GM19455 (cell line): Measurements from ENCODE around the gene CYP19A1.

ENCODE experiments used
- ATAC-seq: cut with Tn5 transposase; IDR thresholded peaks from one replicate; pipeline ENCODE4 v1.9.1; 2021; ENCODE audit not compliant: unreplicated experiment

The CYP19A1 gene

GRCh38 chr15:51328926-51329325, 9.5 kb downstream of the CYP19A1 start:
- ATAC-seq = no peak

DNA sequence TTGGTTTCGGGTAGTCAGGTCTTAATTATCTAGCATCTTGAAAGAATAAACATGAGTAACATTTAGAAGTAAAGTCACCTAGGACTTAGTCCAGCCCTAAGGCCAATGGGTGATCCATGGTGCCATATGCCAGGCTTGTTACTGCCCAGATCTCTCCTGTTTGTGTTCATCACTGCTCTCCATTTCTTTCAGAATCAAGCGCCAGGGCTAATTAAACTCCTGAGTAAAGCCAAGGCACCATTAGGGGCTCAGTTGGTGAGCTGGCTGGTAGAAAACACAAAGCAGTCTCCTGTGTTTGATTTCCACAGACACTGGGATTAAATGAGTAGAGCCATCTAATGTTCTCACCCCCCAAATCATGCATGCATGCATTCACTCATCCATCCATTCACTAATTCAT, 11.3 kb downstream of the CYP19A1 start:
- ATAC-seq = no peak

- ATAC-seq = no peak
Observed at GRCh38 chr15:51325167-51325566, 13.2 kb downstream of the CYP19A1 start.

GRCh38 chr15:51323749-51324148, 14.6 kb downstream of the CYP19A1 start:
- ATAC-seq = no peak

DNA sequence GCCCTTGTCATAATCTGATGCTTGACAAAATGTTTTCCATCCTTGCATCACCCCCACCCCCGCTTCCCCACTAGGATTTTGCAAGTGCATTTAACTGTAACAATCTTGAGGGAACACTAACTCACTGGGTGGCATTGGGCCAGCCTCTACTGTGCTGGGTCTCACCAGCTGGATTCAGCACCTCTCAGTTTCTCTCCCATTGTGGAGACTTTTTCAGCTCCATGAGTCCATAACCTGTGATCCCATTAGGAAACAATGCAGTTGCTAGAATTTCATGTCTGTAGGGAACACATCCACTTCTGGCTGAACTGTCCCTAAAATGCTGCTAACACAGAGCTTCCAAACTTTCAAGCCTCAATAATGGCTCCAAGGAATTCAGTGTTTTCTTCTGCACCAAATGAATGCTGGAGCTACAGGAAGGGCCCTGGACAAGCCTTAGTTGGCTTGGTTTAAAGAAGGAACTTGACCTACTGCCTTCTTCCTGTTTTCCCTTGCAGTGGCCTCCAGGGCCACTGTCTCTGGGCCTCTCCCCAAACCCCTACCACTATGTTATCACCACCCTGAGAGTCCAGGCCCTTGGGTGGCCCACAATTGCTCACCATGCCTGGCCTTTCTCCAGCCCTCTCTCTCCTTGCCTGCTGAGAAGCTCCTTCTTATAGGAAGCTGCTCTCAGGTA, 15.6 kb downstream of the CYP19A1 start:
- no peak for ATAC-seq

GRCh38 chr15:51321316-51321715, 17.1 kb downstream of the CYP19A1 start:
- ATAC-seq = no peak

GRCh38 chr15:51320843-51321242, 17.6 kb downstream of the CYP19A1 start:
- ATAC-seq = no peak

DNA sequence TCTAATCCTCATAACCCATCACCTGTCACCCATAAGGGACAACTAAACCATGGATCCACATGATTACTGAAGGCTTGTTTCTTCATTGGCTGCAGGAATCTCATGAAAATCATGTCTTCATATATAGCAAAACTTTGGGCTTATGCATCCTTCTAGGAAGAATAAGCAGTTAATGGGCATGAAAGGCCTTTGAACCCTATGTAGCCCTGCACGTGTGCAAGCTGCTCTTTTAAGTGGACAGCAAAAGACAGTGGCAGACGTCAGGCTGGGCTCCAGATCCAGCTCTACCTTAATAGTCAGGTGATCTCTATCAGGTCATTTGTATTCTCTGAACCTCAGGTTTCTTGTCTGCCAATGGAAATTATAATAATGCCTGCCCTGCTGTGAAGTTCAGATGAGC, 18.9 kb downstream of the CYP19A1 start:
- no peak for ATAC-seq

GRCh38 chr15:51318382-51319150, 19.8 kb downstream of the CYP19A1 start:
- no peak for ATAC-seq

DNA sequence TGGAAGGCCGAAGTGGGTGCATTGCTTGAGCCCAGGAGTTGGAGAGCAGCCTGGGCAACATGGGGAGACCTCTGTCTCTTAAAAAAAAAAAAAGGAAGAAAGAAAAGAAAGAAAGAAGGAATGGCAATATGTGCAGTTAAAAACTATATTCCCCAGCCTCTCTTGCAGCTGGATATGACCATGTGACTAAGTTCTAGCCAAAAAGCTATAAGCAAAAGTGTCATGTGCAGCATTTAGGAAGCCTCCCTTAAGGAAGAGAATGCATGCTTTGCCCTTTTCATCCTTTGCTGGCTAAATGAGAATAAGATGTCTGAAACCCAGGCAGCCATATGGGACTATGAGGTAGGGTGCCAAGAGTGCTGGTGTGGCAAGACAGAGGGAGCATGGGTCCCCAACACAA, 21.8 kb downstream of the CYP19A1 start:
- no peak for ATAC-seq

- ATAC-seq = no peak
Observed at GRCh38 chr15:51315726-51316125, 22.7 kb downstream of the CYP19A1 start.

GRCh38 chr15:51314391-51315337, 23.7 kb downstream of the CYP19A1 start:
- no peak for ATAC-seq

DNA sequence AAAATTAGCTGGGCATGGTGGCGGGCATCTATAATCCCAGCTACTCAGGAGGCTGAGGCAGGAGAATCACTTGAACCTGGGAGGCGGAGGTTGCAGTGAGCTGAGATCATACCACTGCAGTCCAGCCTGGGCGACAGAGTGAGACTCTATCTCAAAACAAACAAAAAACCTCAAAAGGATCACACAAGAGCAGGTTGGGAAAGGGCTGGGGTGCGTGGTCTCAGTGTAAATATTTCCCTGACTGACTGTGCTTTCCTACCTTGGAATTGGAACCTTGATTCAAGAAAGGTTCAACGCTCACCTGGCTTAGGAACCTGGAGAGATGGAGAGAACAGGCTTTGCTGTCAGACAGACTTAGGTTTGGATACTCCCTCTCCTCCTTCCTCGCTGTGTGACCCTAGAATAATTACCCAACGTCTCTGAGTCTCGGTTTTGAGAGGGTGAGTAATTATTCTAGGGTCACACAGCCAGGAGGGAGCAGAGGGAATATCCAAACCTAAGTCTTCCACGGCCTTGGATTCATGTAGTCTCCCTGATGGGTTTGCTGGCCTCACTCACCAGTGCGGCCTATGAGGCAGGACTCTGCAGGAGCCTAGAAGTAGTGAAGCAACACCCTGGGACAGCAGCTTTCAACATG, 24.6 kb downstream of the CYP19A1 start:
- ATAC-seq = no peak

DNA sequence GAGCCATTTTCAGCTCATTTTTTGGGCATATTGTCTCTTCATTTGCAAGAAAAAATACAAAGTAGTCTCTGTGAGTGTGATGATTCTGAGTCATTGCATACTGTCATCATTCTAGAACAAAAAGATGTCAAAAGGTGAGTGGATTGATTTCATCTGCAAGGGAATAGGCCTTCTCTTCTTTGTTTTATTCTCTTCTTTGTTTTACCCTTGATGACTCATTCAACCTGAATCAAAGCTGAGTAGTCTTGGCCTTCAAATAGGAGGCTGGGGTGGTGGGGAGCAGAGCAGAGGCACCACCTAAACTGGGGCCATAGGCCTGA, 25.4 kb downstream of the CYP19A1 start:
- ATAC-seq = no peak

DNA sequence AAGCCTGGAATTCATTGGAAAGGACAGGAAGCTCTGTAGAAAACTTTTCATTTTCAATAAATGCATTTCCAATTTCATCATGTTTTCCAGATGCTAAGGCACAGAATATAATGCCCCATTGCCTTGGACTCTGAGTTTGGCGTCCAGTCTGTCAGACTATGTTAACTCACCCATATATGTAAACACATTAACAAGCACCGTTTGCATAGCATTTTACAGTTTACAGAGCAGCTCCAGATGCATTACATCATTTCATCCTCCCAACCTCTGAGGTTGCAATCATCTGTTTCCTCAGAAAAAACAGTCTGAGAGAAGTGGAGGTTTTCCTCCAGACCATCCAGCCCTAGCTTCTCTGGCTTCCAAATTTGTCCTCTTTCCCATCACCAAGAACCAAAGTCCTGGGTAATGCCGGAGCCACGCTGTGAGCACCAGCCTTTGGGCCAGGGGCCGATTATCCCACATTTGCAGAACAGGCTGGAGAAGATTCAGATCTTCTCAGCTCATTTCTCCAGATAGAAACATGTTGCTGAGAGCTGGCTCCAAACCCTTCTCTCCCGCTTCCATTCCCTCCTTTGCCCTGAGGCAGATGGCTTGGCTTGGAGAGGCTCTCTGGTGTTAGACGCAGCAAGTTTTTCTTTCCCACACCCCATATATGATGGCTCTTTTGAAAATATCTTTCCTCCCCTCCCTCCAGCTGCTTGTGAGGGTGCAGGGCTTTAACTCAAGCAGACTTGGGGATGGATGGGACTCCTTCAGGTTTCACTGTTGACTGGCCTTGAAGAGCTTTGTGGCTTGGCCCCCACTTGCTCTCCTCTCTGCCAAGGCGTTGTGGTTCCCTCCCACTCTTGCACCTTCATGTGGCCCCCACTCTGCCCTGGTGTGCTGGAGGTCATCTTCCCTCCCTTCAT, 26.0 kb downstream of the CYP19A1 start:
- no peak for ATAC-seq

- no peak for ATAC-seq
Observed at GRCh38 chr15:51311510-51311909, 26.9 kb downstream of the CYP19A1 start.

GRCh38 chr15:51310064-51310463, 28.3 kb downstream of the CYP19A1 start:
- no peak for ATAC-seq

GRCh38 chr15:51307811-51308210, 30.6 kb downstream of the CYP19A1 start:
- no peak for ATAC-seq

- no peak for ATAC-seq
Observed at GRCh38 chr15:51307325-51307724, 31.1 kb downstream of the CYP19A1 start.

DNA sequence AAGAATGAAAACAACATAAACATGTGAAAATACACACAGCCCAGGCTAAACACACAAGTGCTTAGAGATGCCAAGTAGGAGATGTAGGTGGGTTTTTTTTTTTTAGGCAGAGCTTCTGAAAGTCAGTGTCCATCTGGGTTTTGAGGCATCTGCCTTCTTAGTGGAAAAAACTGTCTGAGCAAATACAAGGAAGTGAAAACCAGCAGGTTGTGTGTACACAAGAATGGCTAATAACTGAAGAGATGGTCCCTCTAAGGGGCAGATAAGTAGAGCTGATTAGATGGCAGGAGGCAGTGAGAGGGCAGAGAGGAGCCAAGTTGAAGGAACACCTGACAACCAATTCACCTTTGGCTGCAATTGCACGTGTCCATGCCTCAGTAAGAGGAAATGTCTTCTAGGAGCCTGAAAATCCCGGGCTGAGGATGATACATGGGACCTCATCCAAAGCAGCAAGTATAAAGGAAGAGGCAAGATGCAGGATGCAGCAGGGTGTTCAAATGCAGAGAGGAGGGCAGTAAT, 34.9 kb downstream of the CYP19A1 start:
- no peak for ATAC-seq
